CD4-positive, CD25-positive, alpha-beta regulatory T cell (primary cell): ENCODE results near the gene TEX38. TPM values are rescaled to one million over a fixed set of nuclear protein-coding genes. Genes with fewer than 3 reads are reported as not detected.

Source experiments
- ATAC-seq, 2 donors: fragments of 150-1000 bp; cut with Tn5 transposase; one replicate each; pipeline ENCODE4 v1.10.0; 2021; ENCODE audit warnings: low read depth in 2 of 2, moderate number of reproducible peaks in 2 of 2, moderate library complexity in 1 of 2
- DNase-seq, 3 donors: peaks; one replicate each; pipeline versions ENCODE4 v3.0.0 to v3.0.0-alpha.2; 2012 to 2022; ENCODE audit warnings: mixed read lengths in 1 of 3
- H3K27ac ChIP-seq: one replicate; pipeline ENCODE4 v1.7.0; 2013; ENCODE audit warnings: mild to moderate bottlenecking, low read length; ENCODE audit not compliant: insufficient read depth, poor library complexity, severe bottlenecking
- H3K27me3 ChIP-seq: one replicate; pipeline ENCODE4 v1.7.0; 2013; ENCODE audit warnings: low read length; ENCODE audit not compliant: control insufficient read depth, insufficient read depth
- H3K36me3 ChIP-seq: one replicate; pipeline ENCODE4 v1.7.0; 2013; ENCODE audit warnings: mild to moderate bottlenecking, low read length, moderate library complexity; ENCODE audit not compliant: control insufficient read depth, insufficient read depth
- H3K4me1 ChIP-seq: 2 replicates; pipeline ENCODE4 v1.7.0; 2013; ENCODE audit warnings: mild to moderate bottlenecking, low read length; ENCODE audit not compliant: insufficient read depth, control insufficient read depth, poor library complexity, severe bottlenecking
- H3K4me3 ChIP-seq: one replicate; pipeline ENCODE4 v1.7.0; 2013; ENCODE audit warnings: low read depth, mild to moderate bottlenecking, low read length, moderate library complexity
- H3K9me3 ChIP-seq, 2 experiments: 1 replicate in 1 of 2; 2 replicates in 1 of 2; pipeline ENCODE4 v1.7.0; 2013; ENCODE audit warnings: low read length in 2 of 2, mild to moderate bottlenecking in 1 of 2, moderate library complexity in 1 of 2; ENCODE audit not compliant: control insufficient read depth in 2 of 2
- H3K27ac Mint-ChIP-seq, 3 donors: one replicate each; pipeline ENCODE4 v1.8.0; 2020 to 2022; ENCODE audit warnings: mild to moderate bottlenecking in 3 of 3, mixed read lengths in 3 of 3, moderate library complexity in 2 of 3
- H3K27me3 Mint-ChIP-seq: one replicate; pipeline ENCODE4 v1.8.0; 2022; ENCODE audit warnings: mild to moderate bottlenecking, mixed read lengths
- H3K36me3 Mint-ChIP-seq: one replicate; pipeline ENCODE4 v1.8.0; 2020; ENCODE audit warnings: mixed read lengths
- H3K4me1 Mint-ChIP-seq, 4 donors: one replicate each; pipeline ENCODE4 v1.8.0; 2020 to 2022; ENCODE audit warnings: mixed read lengths in 4 of 4, mild to moderate bottlenecking in 1 of 4
- H3K4me3 Mint-ChIP-seq, 4 donors: one replicate each; pipeline ENCODE4 v1.8.0; 2020 to 2022; ENCODE audit warnings: mild to moderate bottlenecking in 4 of 4, mixed read lengths in 4 of 4, moderate library complexity in 3 of 4
- H3K9me3 Mint-ChIP-seq, 7 donors: one replicate each; pipeline ENCODE4 v1.8.0; 2020 to 2022; ENCODE audit warnings: mixed read lengths in 7 of 7, mild to moderate bottlenecking in 3 of 7, moderate library complexity in 2 of 7
- polyA plus RNA-seq, 4 donors: library from polyadenylated mRNA; unstranded; fragments of 300-500 nt; fragmentation: Illumina TruSeq; gene quantifications; one replicate each; pipeline ENCODE4 v1.2.3, GENCODE V29; 2021
- total RNA-seq: library from RNA; stranded (reverse); gene quantifications from one replicate; pipeline ENCODE4 v1.2.3, GENCODE V29; 2022

TEX38 gene
- total RNA-seq (not detected), polyA plus RNA-seq (not detected)

GRCh38 chr1:46671554-46671953, at the start of gene TEX38:
TEX38 (plus strand) TSS chr1:46671854; CDS start chr1:46671935, 81 bp downstream.
- peaks cover 5 to 27% (median 24%) of the 10 kb centered on the region in 4 donors for H3K4me1 Mint-ChIP-seq
- H3K4me3 Mint-ChIP-seq, result no peak within 1 kb of the TSS
- peaks cover 2% of the 10 kb centered on the region for H3K36me3 Mint-ChIP-seq
- Histone ChIP-seq H3K9me3 (no peaks in the 10 kb centered on the region), H3K36me3 (no peaks in the 10 kb centered on the region), H3K4me3 (no peak within 1 kb of the TSS), H3K27me3 (no peaks in the 10 kb centered on the region), H3K27ac (no peak within 1 kb of the TSS), H3K4me1 (peaks cover 23% of the 10 kb centered on the region)
- ATAC-seq (no peak), DNase-seq (no peak)
- H3K27me3 Mint-ChIP-seq, result no peaks in the 10 kb centered on the region
- H3K9me3 Mint-ChIP-seq, result no peaks in the 10 kb centered on the region
- H3K27ac Mint-ChIP-seq, result peak within 1 kb of the TSS in 1 of 3 donors; percentile 67

- DNase-seq (no peak), ATAC-seq (no peak)
- Mint-ChIP-seq H3K9me3 (no peaks in the 10 kb centered on the region), H3K27me3 (no peaks in the 10 kb centered on the region), H3K27ac (no peak overlapping the region), H3K4me1 (peaks cover 0 to 14% (median 8%) of the 10 kb centered on the region in 4 donors), H3K36me3 (peaks cover 8% of the 10 kb centered on the region), H3K4me3 (no peak overlapping the region)
- H3K27me3 ChIP-seq, result no peaks in the 10 kb centered on the region
- no peaks in the 10 kb centered on the region for H3K9me3 ChIP-seq
- H3K36me3 ChIP-seq, result no peaks in the 10 kb centered on the region
- no peak overlapping the region for H3K27ac ChIP-seq
- H3K4me1 ChIP-seq, result peaks cover 7% of the 10 kb centered on the region
- no peak overlapping the region for H3K4me3 ChIP-seq
Measured at GRCh38 chr1:46621930-46622329, 49.7 kb upstream of the TEX38 start.

- no peak overlapping the region for H3K27ac Mint-ChIP-seq
Measured at GRCh38 chr1:46622344-46622743, 49.3 kb upstream of the TEX38 start.

GRCh38 chr1:46623743-46624644, 47.7 kb upstream of the TEX38 start:
- no peak for ATAC-seq

More at GRCh38 chr1:46622344-46622743, 49.3 kb upstream of the TEX38 start:
- H3K9me3 Mint-ChIP-seq, result no peaks in the 10 kb centered on the region
- peaks cover 10% of the 10 kb centered on the region for H3K36me3 Mint-ChIP-seq
- H3K36me3 ChIP-seq, result no peaks in the 10 kb centered on the region
- no peak overlapping the region for H3K27ac ChIP-seq
- H3K4me3 Mint-ChIP-seq, result no peak overlapping the region
- H3K9me3 ChIP-seq, result no peaks in the 10 kb centered on the region
- H3K4me1 Mint-ChIP-seq, result peaks cover 0 to 10% (median 6%) of the 10 kb centered on the region in 4 donors
- no peak overlapping the region for H3K4me3 ChIP-seq
- no peaks in the 10 kb centered on the region for H3K27me3 ChIP-seq
- no peaks in the 10 kb centered on the region for H3K27me3 Mint-ChIP-seq
- no peak for ATAC-seq
- H3K4me1 ChIP-seq, result peaks cover 3% of the 10 kb centered on the region
- DNase-seq, result peak in 1 of 3 donors; percentile 18

GRCh38 chr1:46630719-46631118, 40.9 kb upstream of the TEX38 start:
- H3K27me3 ChIP-seq, result no peaks in the 10 kb centered on the region
- ATAC-seq, result no peak
- H3K27ac ChIP-seq, result no peak overlapping the region
- H3K27me3 Mint-ChIP-seq, result no peaks in the 10 kb centered on the region
- H3K9me3 ChIP-seq, result no peaks in the 10 kb centered on the region
- no peak overlapping the region for H3K27ac Mint-ChIP-seq
- H3K4me1 ChIP-seq, result no peaks in the 10 kb centered on the region
- H3K36me3 Mint-ChIP-seq, result peaks cover 59% of the 10 kb centered on the region
- no peaks in the 10 kb centered on the region for H3K9me3 Mint-ChIP-seq
- H3K4me3 ChIP-seq, result no peak overlapping the region
- H3K36me3 ChIP-seq, result peaks cover 40% of the 10 kb centered on the region
- no peak overlapping the region for H3K4me3 Mint-ChIP-seq
- DNase-seq, result no peak
- peaks cover 0 to 4% (median 0%) of the 10 kb centered on the region in 4 donors for H3K4me1 Mint-ChIP-seq

More at GRCh38 chr1:46623743-46624644, 47.7 kb upstream of the TEX38 start:
- Mint-ChIP-seq H3K9me3 (no peaks in the 10 kb centered on the region), H3K27me3 (no peaks in the 10 kb centered on the region), H3K27ac (no peak overlapping the region), H3K4me3 (no peak overlapping the region), H3K36me3 (peaks cover 15% of the 10 kb centered on the region), H3K4me1 (peaks cover 0 to 6% (median under 1%) of the 10 kb centered on the region in 4 donors)
- Histone ChIP-seq H3K4me1 (no peaks in the 10 kb centered on the region), H3K27ac (no peak overlapping the region), H3K36me3 (no peaks in the 10 kb centered on the region), H3K9me3 (no peaks in the 10 kb centered on the region), H3K4me3 (no peak overlapping the region), H3K27me3 (no peaks in the 10 kb centered on the region)
- no peak for DNase-seq

- no peaks in the 10 kb centered on the region for H3K27me3 Mint-ChIP-seq
- H3K4me3 ChIP-seq, result no peak overlapping the region
- H3K27ac Mint-ChIP-seq, result no peak overlapping the region
Measured at GRCh38 chr1:46635205-46635604, 36.4 kb upstream of the TEX38 start.

GRCh38 chr1:46637444-46638083, 34.1 kb upstream of the TEX38 start:
- DNase-seq (no peak), ATAC-seq (no peak)
- Mint-ChIP-seq H3K27me3 (no peaks in the 10 kb centered on the region), H3K27ac (peak overlapping the region in 1 of 3 donors; percentile 23), H3K4me1 (peaks cover 0 to 9% (median 2%) of the 10 kb centered on the region in 4 donors), H3K36me3 (peaks cover 53% of the 10 kb centered on the region), H3K9me3 (no peaks in the 10 kb centered on the region), H3K4me3 (no peak overlapping the region)
- Histone ChIP-seq H3K4me1 (no peaks in the 10 kb centered on the region), H3K27ac (no peak overlapping the region), H3K4me3 (no peak overlapping the region), H3K36me3 (peaks cover 49% of the 10 kb centered on the region), H3K9me3 (no peaks in the 10 kb centered on the region), H3K27me3 (no peaks in the 10 kb centered on the region)

More at GRCh38 chr1:46635205-46635604, 36.4 kb upstream of the TEX38 start:
- Histone ChIP-seq H3K27me3 (no peaks in the 10 kb centered on the region), H3K27ac (no peak overlapping the region), H3K9me3 (no peaks in the 10 kb centered on the region), H3K36me3 (peaks cover 60% of the 10 kb centered on the region), H3K4me1 (no peaks in the 10 kb centered on the region)
- ATAC-seq, result no peak
- Mint-ChIP-seq H3K36me3 (peaks cover 55% of the 10 kb centered on the region), H3K9me3 (no peaks in the 10 kb centered on the region), H3K4me3 (no peak overlapping the region), H3K4me1 (peaks cover 0 to 5% (median 2%) of the 10 kb centered on the region in 4 donors)
- DNase-seq, result no peak
